ENCODE measurements around the gene PDP2. TPM values are rescaled to one million over a fixed set of nuclear protein-coding genes. Genes with fewer than 3 reads are reported as not detected.

Gene PDP2
- total RNA-seq, 1 donor from 2014 or later: 11.3 TPM

GRCh38 chr16:66935314-66936011, 55.1 kb downstream of the PDP2 start, which contains the start of gene CES2:
CES2 (plus strand) TSS chr16:66935516; CDS start chr16:66935636, 120 bp downstream.
- H3K4me3 Mint-ChIP-seq (ENCODE audit: unreplicated experiment): peak within 1 kb of the TSS; percentile 96
- DNase-seq (ENCODE audit: low spot score): no peak
- peaks cover 18% of the 10 kb centered on the region for H3K27me3 Mint-ChIP-seq (ENCODE audit: unreplicated experiment)
- TF ChIP-seq CTCF (IDR thresholded peaks at IDR 0.05; ENCODE audit: unreplicated experiment): no peak
- peak within 1 kb of the TSS; percentile 87 for H3K27ac Mint-ChIP-seq (ENCODE audit: unreplicated experiment)
- peaks cover 29% of the 10 kb centered on the region for H3K36me3 Mint-ChIP-seq (ENCODE audit: low read depth, unreplicated experiment)
- peaks cover 25% of the 10 kb centered on the region for H3K4me1 Mint-ChIP-seq (ENCODE audit: unreplicated experiment)
- H3K9me3 Mint-ChIP-seq (ENCODE audit: unreplicated experiment): no peaks in the 10 kb centered on the region

- Mint-ChIP-seq H3K4me1 (ENCODE audit: unreplicated experiment) (peaks cover 25% of the 10 kb centered on the region), H3K36me3 (ENCODE audit: low read depth, unreplicated experiment) (peaks cover 29% of the 10 kb centered on the region), H3K4me3 (ENCODE audit: unreplicated experiment) (peak overlapping the region; percentile 56), H3K27me3 (ENCODE audit: unreplicated experiment) (peaks cover 18% of the 10 kb centered on the region), H3K27ac (ENCODE audit: unreplicated experiment) (no peak overlapping the region), H3K9me3 (ENCODE audit: unreplicated experiment) (no peaks in the 10 kb centered on the region)
- DNase-seq (ENCODE audit: low spot score): no peak
- no peak for TF ChIP-seq CTCF (IDR thresholded peaks at IDR 0.05; ENCODE audit: unreplicated experiment)
These were observed 56.1 kb downstream of the PDP2 start for GRCh38 chr16:66936462-66936861.

GRCh38 chr16:66936889-66937554, 56.7 kb downstream of the PDP2 start:
- TF ChIP-seq CTCF (IDR thresholded peaks at IDR 0.05; ENCODE audit: unreplicated experiment): no peak
- Mint-ChIP-seq H3K36me3 (ENCODE audit: low read depth, unreplicated experiment) (peaks cover 31% of the 10 kb centered on the region), H3K4me3 (ENCODE audit: unreplicated experiment) (peak overlapping the region; percentile 62), H3K4me1 (ENCODE audit: unreplicated experiment) (peaks cover 25% of the 10 kb centered on the region), H3K27ac (ENCODE audit: unreplicated experiment) (peak overlapping the region; percentile 42), H3K9me3 (ENCODE audit: unreplicated experiment) (no peaks in the 10 kb centered on the region), H3K27me3 (ENCODE audit: unreplicated experiment) (peaks cover 18% of the 10 kb centered on the region)
- DNase-seq (ENCODE audit: low spot score): no peak

GRCh38 chr16:66937725-66938337, 57.5 kb downstream of the PDP2 start:
- no peaks in the 10 kb centered on the region for H3K9me3 Mint-ChIP-seq (ENCODE audit: unreplicated experiment)
- no peak for DNase-seq (ENCODE audit: low spot score)
- H3K4me1 Mint-ChIP-seq (ENCODE audit: unreplicated experiment): peaks cover 24% of the 10 kb centered on the region
- peak overlapping the region; percentile 62 for H3K4me3 Mint-ChIP-seq (ENCODE audit: unreplicated experiment)
- peaks cover 34% of the 10 kb centered on the region for H3K36me3 Mint-ChIP-seq (ENCODE audit: low read depth, unreplicated experiment)
- no peak overlapping the region for H3K27ac Mint-ChIP-seq (ENCODE audit: unreplicated experiment)
- H3K27me3 Mint-ChIP-seq (ENCODE audit: unreplicated experiment): peaks cover 18% of the 10 kb centered on the region
- TF ChIP-seq CTCF (IDR thresholded peaks at IDR 0.05; ENCODE audit: unreplicated experiment): no peak
